Measurements from ENCODE around the gene WNT1. TPM values are rescaled to one million over a fixed set of nuclear protein-coding genes. Genes with fewer than 3 reads are reported as not detected.

WNT1 gene
- total RNA-seq, 3 donors from 2014 or later = not detected

DNA sequence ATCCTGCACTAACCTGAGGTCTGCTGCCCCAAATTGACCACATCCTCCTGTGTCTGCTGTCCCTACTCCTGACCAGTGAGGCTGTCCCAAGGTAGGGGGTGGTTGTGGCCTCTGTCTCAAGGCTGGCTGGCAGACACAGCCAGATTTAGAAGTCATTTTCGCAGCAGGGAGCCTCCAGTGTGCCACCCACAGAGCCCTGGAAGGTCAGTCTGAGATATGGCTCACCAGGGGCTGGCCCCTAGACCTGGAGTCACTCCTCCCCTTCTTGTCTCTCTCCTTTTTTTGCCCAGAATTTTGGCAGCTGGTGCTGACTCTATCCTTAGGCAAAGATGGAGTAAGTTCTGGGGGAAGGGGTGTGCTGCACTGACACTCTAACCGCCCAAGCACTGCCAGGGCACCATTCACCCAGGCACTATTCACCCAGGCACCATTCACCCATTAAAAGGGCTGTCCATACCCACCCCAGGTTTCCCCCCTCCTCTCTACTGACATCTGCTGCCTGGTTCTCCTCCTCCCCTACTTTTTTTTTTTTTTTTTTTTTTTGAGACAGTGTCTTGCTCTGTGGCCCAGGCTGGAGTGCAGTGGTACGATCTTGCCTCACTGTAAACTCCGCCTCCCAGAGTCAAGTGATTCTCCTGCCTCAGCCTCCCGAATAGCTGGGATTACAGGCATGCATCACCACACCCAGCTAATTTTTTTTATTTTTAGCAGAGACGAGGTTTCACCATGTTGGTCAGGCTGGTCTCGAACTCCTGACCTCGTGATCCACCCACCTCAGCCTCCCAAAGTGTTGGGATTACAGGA is 13.3 kb downstream of the WNT1 start:
- TF ChIP-seq, protein P1, sequence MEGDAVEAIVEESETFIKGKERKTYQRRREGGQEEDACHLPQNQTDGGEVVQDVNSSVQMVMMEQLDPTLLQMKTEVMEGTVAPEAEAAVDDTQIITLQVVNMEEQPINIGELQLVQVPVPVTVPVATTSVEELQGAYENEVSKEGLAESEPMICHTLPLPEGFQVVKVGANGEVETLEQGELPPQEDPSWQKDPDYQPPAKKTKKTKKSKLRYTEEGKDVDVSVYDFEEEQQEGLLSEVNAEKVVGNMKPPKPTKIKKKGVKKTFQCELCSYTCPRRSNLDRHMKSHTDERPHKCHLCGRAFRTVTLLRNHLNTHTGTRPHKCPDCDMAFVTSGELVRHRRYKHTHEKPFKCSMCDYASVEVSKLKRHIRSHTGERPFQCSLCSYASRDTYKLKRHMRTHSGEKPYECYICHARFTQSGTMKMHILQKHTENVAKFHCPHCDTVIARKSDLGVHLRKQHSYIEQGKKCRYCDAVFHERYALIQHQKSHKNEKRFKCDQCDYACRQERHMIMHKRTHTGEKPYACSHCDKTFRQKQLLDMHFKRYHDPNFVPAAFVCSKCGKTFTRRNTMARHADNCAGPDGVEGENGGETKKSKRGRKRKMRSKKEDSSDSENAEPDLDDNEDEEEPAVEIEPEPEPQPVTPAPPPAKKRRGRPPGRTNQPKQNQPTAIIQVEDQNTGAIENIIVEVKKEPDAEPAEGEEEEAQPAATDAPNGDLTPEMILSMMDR (IDR thresholded peaks at IDR 0.05) = no peak
- Histone ChIP-seq H3K9me3 (no peaks in the 10 kb centered on the region), H3K4me3 (no peak overlapping the region), H3K36me3 (ENCODE audit: low read depth) (no peaks in the 10 kb centered on the region), H3K4me1 (ENCODE audit: low read depth) (no peaks in the 10 kb centered on the region)
- ATAC-seq (no peak), DNase-seq (no peak)
- intact Hi-C loops (cut with DNase I, micrococcal nuclease) = no loop called here

DNA sequence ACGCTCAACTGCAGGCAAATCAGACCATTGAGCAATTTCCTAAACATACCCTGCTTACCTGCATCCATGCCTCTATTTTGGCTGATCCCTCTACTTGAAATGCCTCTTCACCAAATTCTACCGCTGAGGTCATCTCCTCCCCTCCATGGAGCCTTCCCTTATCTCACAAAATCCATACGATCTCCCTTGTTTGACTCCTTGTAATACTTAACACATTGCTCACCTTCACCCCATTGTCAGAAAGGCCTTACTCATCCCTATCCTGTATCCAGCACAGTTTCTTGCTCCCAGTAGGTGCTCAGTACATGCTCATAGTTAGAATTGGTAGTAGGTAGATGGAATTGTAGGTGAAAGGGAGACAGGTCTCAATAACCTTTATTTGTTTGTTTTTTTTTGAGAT is 15.7 kb downstream of the WNT1 start:
- Histone ChIP-seq H3K36me3 (ENCODE audit: low read depth) (no peaks in the 10 kb centered on the region), H3K9me3 (no peaks in the 10 kb centered on the region), H3K4me3 (no peak overlapping the region), H3K4me1 (ENCODE audit: low read depth) (peaks cover 20% of the 10 kb centered on the region)
- DNase-seq = no peak
- TF ChIP-seq, protein P1 (IDR thresholded peaks at IDR 0.05) = no peak
- intact Hi-C loops (cut with DNase I, micrococcal nuclease) = no loop called here
- ATAC-seq = no peak

DNA sequence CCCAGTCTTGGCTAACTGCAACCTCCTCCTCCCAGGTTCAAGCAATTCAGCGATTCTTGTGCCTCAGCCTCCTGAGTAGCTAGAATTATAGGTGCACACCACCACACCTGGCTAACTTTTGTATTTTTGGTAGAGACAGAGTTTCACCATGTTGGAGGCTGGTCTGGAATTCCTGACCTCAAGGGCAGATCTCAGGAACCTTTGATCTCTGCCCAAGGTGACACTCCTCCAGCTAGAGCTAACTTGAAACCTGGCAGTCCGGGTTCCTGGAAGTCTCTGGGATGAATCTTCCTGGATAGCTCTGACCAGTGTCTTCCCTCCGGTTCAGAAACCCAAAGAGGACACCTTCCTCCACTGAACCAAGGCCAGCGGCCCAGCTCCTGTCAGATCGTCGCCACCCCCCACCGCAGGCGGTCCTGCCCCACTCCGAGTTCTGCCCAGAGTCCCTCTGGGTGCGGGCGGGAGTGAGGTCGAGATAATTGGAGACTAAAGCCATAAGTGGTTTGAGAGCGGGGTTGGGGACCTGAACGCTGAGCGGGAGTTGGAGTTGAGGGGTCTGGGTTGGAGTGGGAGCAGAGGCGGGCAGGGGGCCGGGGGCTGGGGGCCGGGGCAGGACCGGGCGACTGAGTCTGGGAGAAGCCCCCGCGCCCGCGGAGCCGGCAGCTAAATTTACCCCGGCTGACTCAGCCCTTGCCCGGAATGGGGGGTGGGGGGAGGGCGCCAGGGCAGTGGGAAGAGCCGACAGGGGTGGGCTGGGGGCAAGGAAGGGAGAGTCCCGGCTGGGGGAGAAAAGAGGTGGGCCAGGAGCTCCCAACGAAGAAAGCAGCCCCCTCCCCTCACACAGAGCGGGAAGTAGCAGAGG is 16.3 kb downstream of the WNT1 start:
- ATAC-seq (no peak), DNase-seq (no peak)
- Histone ChIP-seq H3K36me3 (ENCODE audit: low read depth) (no peaks in the 10 kb centered on the region), H3K4me1 (ENCODE audit: low read depth) (peaks cover 26% of the 10 kb centered on the region), H3K9me3 (no peaks in the 10 kb centered on the region), H3K4me3 (no peak overlapping the region)
- TF ChIP-seq, protein P1 (IDR thresholded peaks at IDR 0.05) = no peak
- intact Hi-C loops (cut with DNase I, micrococcal nuclease) = no loop called here

DNA sequence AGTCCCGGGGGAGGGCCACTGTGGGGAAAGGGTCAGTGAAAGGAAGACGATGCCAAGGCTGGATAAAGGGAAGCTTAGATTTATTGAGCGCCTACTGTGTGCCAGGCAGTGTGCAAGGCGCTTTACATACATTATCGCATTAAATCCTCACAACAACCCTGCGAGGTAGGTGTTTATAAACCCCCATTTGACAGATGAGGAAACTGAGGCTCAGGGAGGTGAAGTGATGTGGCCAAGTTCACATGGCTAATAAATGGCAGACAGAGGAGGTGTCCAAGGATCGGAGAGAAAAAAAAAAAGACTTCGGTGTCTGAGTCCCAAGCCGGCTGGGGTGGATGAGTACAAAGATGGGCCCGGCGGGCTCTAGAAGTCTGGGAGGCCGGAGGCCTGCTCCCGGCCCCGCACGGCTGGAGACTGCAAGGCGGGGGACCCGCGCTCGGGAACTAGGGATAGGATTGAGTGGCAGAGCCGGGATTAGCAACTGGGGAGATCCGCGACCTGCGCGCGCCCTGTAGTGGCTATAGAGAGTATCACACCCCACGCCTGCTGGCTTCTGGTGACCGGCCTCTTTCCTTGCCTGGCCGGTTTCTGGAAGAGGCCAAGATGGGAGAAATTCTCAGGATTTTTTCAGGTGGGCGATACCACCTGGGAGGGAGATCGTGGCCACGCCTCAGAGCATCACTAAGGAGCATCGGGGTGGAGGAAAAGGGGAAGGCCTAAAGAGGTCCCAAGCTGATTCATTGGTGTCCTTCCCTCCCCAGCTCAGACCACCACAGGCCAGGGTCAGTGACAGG is 17.2 kb downstream of the WNT1 start:
- intact Hi-C loops (cut with DNase I, micrococcal nuclease) = no loop called here
- TF ChIP-seq, protein P1 (IDR thresholded peaks at IDR 0.05) = peak; percentile 83
- Histone ChIP-seq H3K9me3 (no peaks in the 10 kb centered on the region), H3K36me3 (ENCODE audit: low read depth) (no peaks in the 10 kb centered on the region), H3K4me3 (no peak overlapping the region), H3K4me1 (ENCODE audit: low read depth) (peaks cover 32% of the 10 kb centered on the region)
- ATAC-seq (peak; percentile 78), DNase-seq (peak; percentile 77 to 87 (median 86))

Data from mucosa of descending colon (tissue), 3 donors.